GM12873 (cell line): ENCODE data around the gene ADK.

Experiments
- TF ChIP-seq, protein P1 (sequence below): IDR thresholded peaks from 2 replicates; pipeline ENCODE4 v1.5.1; 2012; ENCODE audit warnings: low read depth, mild to moderate bottlenecking, moderate library complexity, low read length, control low read depth; ENCODE audit not compliant: insufficient read depth; ENCODE audit errors: missing control alignments

ADK gene

DNA sequence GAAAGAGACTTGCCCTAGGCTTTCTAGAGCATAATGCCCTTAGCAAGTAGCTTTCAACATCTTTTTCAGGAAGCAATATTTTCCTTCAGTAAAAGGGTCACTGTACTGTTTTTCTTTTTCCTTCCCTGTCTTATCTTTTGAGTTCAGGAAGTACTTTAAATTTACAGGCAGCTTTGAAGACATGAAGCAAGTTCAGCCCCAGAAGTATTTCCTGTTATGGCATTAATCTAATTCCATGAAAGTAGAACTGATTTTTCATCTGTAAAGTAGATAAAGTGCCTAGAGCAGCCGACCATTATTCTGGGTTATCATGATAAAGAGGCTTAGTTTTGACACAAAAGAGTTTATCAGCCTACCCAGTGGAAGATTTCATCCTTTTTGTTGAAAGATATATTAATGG lies 288.2 kb downstream of the ADK start:
- TF ChIP-seq, protein P1, sequence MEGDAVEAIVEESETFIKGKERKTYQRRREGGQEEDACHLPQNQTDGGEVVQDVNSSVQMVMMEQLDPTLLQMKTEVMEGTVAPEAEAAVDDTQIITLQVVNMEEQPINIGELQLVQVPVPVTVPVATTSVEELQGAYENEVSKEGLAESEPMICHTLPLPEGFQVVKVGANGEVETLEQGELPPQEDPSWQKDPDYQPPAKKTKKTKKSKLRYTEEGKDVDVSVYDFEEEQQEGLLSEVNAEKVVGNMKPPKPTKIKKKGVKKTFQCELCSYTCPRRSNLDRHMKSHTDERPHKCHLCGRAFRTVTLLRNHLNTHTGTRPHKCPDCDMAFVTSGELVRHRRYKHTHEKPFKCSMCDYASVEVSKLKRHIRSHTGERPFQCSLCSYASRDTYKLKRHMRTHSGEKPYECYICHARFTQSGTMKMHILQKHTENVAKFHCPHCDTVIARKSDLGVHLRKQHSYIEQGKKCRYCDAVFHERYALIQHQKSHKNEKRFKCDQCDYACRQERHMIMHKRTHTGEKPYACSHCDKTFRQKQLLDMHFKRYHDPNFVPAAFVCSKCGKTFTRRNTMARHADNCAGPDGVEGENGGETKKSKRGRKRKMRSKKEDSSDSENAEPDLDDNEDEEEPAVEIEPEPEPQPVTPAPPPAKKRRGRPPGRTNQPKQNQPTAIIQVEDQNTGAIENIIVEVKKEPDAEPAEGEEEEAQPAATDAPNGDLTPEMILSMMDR: no peak

DNA sequence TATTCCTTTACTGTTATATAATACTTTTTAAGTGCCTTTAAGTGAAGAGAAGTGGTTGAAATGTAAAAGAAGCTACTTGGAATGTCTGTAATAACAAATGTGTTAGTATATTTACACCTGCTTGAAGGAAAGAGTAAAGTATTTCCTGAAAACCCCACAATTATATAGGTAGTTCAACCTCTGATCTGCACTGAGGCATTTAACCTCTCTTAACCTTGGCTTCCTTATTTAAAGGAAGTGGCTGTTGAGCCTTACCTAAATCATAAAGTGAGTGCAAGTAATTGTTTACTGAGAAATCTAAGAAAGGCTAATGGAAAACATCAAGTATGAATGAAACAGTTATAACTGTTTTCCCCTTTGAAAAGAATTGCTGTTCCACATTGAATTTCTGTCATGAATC lies 294.5 kb downstream of the ADK start:
- TF ChIP-seq, protein P1: no peak

DNA sequence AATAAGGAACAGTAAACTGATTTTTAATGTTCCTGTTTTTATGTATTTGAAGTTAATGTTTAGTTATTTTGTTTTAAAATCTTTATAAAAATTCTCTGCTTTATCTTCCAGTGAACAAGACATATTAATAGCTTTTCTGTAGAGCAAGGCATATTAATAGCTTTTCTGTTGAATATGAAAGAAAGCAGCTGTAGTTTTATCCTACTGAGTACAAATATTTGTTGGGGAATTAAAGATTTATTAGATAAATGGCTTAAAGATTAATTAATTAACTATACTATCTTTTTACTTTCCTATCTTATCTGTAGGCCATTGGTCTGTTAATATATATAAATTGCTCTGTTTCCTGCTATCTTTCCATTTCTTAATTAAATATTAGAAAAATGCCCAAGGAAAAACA lies 299.6 kb downstream of the ADK start:
- TF ChIP-seq, protein P1: no peak

DNA sequence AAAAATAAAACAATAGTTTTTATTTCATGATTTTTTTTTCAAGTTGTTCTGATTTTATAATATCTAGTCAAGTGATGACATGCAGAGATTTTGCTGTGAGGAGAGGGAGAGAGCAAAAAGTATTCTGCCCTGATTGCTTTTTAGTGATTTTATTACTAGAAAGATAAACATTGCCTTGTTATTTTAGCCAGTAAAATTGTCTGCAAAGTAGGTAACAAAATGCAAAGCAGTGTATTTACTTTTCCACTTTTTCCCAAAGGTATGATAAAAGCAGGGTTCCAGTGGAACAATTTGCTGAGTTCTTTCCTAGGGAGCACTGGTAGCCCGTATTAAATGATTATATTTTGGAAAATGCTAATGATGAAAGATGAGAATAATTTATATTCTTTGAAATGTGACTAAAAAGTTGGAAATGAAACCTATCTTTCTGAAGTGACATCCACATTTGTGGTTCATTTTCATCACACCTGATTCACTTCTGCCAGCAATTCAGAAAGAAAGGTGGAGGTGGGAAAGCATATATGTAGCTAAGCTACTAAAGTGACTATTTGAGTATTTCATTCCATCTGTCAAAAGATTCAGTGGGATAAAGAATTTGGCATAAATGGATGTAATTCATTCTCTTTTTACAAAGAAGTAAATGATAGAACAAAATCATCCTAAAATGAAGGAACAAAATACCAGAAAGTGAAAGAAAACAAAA lies 300.3 kb downstream of the ADK start:
- TF ChIP-seq, protein P1: no peak

DNA sequence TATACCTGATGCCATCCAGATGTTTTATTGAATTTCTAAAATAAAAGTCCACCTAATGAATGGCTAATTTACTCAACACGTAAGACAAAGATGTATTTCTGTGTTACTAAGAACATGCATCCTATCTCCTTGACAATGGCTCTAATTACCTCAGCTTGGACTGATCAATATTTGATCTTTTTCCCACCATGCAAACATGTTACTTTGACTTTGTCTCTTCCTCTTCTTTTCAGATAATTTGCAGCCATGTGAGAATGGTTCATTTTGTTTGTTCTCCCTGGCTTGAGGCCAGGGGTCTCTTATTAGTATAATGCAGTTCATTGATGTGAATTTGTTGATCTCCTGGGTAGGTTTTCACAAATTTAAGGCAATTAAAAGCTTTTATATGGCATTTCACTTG lies 302.1 kb downstream of the ADK start:
- TF ChIP-seq, protein P1: no peak

DNA sequence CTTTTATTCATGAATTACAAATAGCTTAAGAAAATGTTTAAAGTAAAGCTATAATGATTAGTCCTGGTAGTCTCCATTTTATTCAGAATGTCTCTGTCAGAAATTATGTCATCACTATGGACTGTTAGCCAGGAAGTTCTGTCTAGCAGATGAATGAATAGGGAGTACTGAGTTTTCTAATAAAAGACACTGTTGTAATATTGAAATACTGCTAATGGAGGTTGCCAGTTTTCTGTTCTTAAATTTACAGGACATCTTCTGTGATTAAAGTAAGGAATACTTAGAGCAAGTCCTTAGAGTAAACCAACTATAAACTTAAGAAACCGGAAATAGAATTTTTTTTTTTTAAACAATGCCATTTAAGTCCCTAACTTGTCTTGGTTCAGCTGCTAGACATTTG lies 309.8 kb downstream of the ADK start:
- TF ChIP-seq, protein P1: no peak

DNA sequence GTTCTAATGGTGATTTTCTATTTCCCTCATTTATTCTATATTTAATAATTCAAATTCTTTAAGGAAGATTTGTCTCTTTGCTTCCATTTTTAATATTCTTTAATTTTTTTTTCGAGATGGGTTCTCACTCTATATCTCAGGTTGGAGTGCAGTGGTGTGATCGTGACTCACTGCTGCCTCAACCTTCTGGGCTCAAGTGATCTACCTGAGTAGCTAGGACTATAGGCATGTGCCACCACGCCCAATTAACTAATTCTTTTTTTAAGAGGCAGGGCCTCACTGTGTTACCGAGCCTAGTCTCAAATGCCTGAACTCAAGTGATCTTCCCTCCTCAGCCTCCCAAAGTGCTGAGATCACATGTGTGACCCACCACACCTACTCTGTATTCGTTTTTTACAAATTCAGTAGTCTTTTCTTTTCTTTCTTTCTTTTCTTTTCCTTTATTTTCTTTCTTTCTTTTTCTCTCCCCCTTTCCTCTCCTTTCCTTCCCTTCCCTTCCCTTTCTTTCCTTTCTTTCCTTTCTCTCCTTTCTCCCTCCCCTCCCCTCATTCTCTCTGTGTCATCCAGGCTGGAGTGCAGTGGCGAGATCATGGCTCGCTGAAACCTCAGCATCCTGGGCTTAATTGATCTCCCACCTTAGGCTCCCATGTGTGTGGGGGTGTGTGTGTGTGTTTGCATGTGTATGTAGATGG lies 323.1 kb downstream of the ADK start:
- TF ChIP-seq, protein P1: no peak
